ENCODE data around the gene ENOSF1. TPM values are rescaled to one million over a fixed set of nuclear protein-coding genes. Genes with fewer than 3 reads are reported as not detected.

Gene ENOSF1
- total RNA-seq, 1 experiment from 2014 or later = 48.7 TPM

DNA sequence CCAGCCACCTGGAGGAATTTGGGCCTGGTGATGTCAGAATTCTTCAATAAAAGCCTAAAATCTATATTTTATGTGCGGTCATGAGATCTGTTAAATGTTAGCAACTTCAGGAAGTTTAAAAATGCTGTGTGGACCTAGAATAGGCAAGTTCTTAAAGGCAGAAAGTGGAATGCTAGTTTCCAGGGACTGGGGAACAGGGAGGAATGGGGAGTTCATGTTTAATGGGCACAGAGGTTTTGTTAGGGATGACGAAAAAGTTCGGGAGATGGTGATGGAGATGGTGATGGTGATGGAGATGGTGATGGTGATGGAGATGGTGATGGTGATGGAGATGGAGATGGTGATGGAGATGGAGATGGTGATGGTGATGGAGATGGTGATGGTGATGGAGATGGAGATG is 45.8 kb downstream of the ENOSF1 start:
- Histone ChIP-seq H3K27me3 (ENCODE audit: insufficient read depth, low read depth) (no peaks in the 10 kb centered on the region), H3K36me3 (ENCODE audit: low read depth) (peaks cover 27% of the 10 kb centered on the region), H3K9me2 (ENCODE audit: insufficient read depth) (no peaks in the 10 kb centered on the region), H3K4me3 (no peak overlapping the region), H3K79me2 (ENCODE audit: low read depth) (peaks cover 13% of the 10 kb centered on the region), H3K4me1 (replicated peaks; ENCODE audit: insufficient read depth) (no peaks in the 10 kb centered on the region), H3F3A (ENCODE audit: insufficient read depth, low read depth) (peaks cover 16% of the 10 kb centered on the region; the same call in 1 of the 2 replicates), H3K9me3 (ENCODE audit: insufficient read depth, low read depth) (no peaks in the 10 kb centered on the region), H3K27ac (no peak overlapping the region), H2AFZ (no peak overlapping the region), H4K20me1 (ENCODE audit: insufficient read depth) (peaks cover 8% of the 10 kb centered on the region), H3K4me2 (no peak overlapping the region)
- intact Hi-C loops (cut with micrococcal nuclease; ENCODE audit: unreplicated experiment) = no loop called here
- CTCF ChIA-PET = no interaction called here
- no TSS peak for BruUV-seq (replicated peaks)
- POLR2A ChIA-PET (ENCODE audit: unreplicated experiment) = no interaction called here
- no peak for DNase-seq
- no peak for TF ChIP-seq EZH2 (IDR thresholded peaks at IDR 0.05; ENCODE audit: low read depth)
- TF ChIP-seq, protein P1, sequence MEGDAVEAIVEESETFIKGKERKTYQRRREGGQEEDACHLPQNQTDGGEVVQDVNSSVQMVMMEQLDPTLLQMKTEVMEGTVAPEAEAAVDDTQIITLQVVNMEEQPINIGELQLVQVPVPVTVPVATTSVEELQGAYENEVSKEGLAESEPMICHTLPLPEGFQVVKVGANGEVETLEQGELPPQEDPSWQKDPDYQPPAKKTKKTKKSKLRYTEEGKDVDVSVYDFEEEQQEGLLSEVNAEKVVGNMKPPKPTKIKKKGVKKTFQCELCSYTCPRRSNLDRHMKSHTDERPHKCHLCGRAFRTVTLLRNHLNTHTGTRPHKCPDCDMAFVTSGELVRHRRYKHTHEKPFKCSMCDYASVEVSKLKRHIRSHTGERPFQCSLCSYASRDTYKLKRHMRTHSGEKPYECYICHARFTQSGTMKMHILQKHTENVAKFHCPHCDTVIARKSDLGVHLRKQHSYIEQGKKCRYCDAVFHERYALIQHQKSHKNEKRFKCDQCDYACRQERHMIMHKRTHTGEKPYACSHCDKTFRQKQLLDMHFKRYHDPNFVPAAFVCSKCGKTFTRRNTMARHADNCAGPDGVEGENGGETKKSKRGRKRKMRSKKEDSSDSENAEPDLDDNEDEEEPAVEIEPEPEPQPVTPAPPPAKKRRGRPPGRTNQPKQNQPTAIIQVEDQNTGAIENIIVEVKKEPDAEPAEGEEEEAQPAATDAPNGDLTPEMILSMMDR (conservative IDR thresholded peaks at IDR 0.05) = no peak

DNA sequence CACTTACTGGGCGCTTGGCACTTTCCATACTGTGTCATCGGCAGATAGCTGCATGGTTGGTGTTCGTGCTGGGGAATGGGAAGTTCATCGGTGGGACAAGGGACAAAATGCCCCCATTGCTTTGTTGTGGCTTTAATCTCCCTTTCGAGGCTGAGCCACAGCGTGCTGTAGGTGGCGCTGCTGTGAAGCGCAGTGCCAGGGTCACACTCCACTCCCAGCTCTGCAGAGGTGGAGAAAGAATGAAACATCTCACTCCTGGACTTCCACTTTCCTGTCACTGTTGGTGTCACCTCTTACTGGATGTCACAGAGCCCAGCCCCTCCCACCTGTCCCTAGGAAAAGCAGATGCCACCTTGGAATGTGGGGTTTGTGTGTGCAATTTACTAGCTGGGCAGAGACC is 46.3 kb downstream of the ENOSF1 start:
- intact Hi-C loops (cut with micrococcal nuclease; ENCODE audit: unreplicated experiment) = no loop called here
- TF ChIP-seq, protein P1 (conservative IDR thresholded peaks at IDR 0.05) = no peak; the same call in 1 of the 2 replicates
- no peak for TF ChIP-seq EZH2 (IDR thresholded peaks at IDR 0.05; ENCODE audit: low read depth)
- Histone ChIP-seq H3K79me2 (ENCODE audit: low read depth) (peaks cover 15% of the 10 kb centered on the region), H4K20me1 (ENCODE audit: insufficient read depth) (peaks cover 8% of the 10 kb centered on the region), H3K27me3 (ENCODE audit: insufficient read depth, low read depth) (no peaks in the 10 kb centered on the region), H3F3A (ENCODE audit: insufficient read depth, low read depth) (peaks cover 16% of the 10 kb centered on the region; the same call in 1 of the 2 replicates), H3K36me3 (ENCODE audit: low read depth) (peaks cover 25% of the 10 kb centered on the region), H3K4me2 (no peak overlapping the region), H3K4me3 (no peak overlapping the region), H3K27ac (no peak overlapping the region), H3K9me2 (ENCODE audit: insufficient read depth) (no peaks in the 10 kb centered on the region), H3K4me1 (replicated peaks; ENCODE audit: insufficient read depth) (no peaks in the 10 kb centered on the region), H2AFZ (no peak overlapping the region), H3K9me3 (ENCODE audit: insufficient read depth, low read depth) (no peaks in the 10 kb centered on the region)
- ChIA-PET CTCF (no interaction called here), POLR2A (ENCODE audit: unreplicated experiment) (no interaction called here)
- BruUV-seq (replicated peaks) = no TSS peak
- no peak for DNase-seq

GRCh38 chr18:662197-662596 is 50.2 kb downstream of the ENOSF1 start:
- Histone ChIP-seq H3K4me3 (no peak overlapping the region), H2AFZ (no peak overlapping the region), H3K27me3 (ENCODE audit: insufficient read depth, low read depth) (no peaks in the 10 kb centered on the region), H3K27ac (no peak overlapping the region), H3K9me2 (ENCODE audit: insufficient read depth) (no peaks in the 10 kb centered on the region), H3F3A (ENCODE audit: insufficient read depth, low read depth) (peaks cover 4% of the 10 kb centered on the region; the same call in 1 of the 2 replicates), H3K4me1 (replicated peaks; ENCODE audit: insufficient read depth) (peaks cover 6% of the 10 kb centered on the region; the same call in 1 of the 2 replicates), H4K20me1 (ENCODE audit: insufficient read depth) (no peaks in the 10 kb centered on the region), H3K4me2 (no peak overlapping the region), H3K79me2 (ENCODE audit: low read depth) (peaks cover 24% of the 10 kb centered on the region), H3K9me3 (ENCODE audit: insufficient read depth, low read depth) (no peaks in the 10 kb centered on the region), H3K36me3 (ENCODE audit: low read depth) (0 out of 2 replicates have a peak, but pooled peaks cover 15% of the 10 kb centered on the region)
- intact Hi-C loops (cut with micrococcal nuclease; ENCODE audit: unreplicated experiment) = no loop called here
- no TSS peak for BruUV-seq (replicated peaks)
- DNase-seq = no peak
- POLR2A ChIA-PET (ENCODE audit: unreplicated experiment) = no interaction called here
- no peak for TF ChIP-seq EZH2 (IDR thresholded peaks at IDR 0.05; ENCODE audit: low read depth)
- TF ChIP-seq, protein P1 (conservative IDR thresholded peaks at IDR 0.05) = no peak
- CTCF ChIA-PET = no interaction called here
